ENCODE measurements around the gene ATXN1. TPM values are rescaled to one million over a fixed set of nuclear protein-coding genes. Genes with fewer than 3 reads are reported as not detected.
A peak's percentile ranks its signal among the peaks of the same experiment; 100 is the strongest.

The ATXN1 gene
- total RNA-seq, 1 donor from 2014 or later = 6.1 TPM

DNA sequence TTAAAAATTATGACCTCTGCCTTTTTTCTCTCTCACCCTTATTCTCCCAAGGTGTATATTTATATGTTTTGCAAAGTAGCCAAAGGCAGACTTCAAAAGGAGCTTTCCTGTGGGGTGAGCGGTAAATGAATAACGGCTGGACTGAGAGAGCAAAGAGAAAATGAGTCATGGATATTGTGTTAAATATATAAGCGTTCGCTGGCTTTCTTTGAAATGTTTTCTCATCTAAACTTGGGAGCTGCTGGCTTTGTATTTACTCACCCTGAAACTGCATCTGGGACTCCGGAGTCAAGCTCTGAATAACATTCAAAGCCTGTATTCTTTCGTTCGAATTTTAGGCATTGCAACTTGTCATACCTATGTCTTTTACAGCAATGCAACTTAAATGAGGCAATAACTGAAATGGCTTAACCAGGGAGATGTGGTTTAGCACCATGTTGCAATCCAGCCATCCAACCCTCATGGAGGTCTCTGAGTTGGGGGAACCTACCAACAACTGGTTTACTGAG is 32.0 kb downstream of the ATXN1 start:
- no peak overlapping the region for H3K4me3 ChIP-seq (ENCODE audit: low read depth, low read length)
- TF ChIP-seq, protein P1, sequence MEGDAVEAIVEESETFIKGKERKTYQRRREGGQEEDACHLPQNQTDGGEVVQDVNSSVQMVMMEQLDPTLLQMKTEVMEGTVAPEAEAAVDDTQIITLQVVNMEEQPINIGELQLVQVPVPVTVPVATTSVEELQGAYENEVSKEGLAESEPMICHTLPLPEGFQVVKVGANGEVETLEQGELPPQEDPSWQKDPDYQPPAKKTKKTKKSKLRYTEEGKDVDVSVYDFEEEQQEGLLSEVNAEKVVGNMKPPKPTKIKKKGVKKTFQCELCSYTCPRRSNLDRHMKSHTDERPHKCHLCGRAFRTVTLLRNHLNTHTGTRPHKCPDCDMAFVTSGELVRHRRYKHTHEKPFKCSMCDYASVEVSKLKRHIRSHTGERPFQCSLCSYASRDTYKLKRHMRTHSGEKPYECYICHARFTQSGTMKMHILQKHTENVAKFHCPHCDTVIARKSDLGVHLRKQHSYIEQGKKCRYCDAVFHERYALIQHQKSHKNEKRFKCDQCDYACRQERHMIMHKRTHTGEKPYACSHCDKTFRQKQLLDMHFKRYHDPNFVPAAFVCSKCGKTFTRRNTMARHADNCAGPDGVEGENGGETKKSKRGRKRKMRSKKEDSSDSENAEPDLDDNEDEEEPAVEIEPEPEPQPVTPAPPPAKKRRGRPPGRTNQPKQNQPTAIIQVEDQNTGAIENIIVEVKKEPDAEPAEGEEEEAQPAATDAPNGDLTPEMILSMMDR (conservative IDR thresholded peaks at IDR 0.05; ENCODE audit: low read depth, low read length) = no peak
- DNase-seq (ENCODE audit: low read depth) = no peak

DNA sequence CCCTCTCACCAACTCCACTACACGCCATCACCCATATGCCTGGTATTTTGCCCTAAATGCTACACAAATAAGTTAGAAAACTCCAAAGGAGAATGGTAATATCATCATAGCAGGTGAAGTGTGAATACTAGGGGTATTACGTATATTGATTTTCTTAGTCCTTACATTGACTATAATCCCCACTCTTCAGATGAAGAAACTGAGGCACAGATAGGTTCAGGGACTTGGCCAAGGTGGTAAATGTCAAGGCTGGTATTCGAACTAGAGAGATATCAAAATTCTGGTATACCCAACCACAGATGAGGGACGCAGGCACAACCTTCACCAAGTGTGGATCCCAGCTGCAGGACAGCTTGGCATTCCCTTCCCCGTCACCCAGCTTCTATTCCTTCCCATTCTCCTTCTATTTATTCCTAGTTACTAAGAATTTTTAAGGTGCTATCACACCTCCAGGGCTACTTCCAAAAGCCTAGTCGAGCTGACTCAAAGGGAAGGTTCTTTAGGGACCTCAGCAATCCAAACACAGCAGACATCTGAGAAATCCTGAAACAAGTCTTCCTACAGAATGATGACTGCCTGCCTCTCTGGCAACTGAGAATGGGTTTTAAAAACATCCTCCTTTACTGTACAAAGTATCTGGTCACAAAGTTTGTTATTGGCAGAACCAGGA is 32.6 kb downstream of the ATXN1 start:
- TF ChIP-seq, protein P1 (conservative IDR thresholded peaks at IDR 0.05; ENCODE audit: low read depth, low read length) = no peak
- DNase-seq (ENCODE audit: low read depth) = no peak
- no peak overlapping the region for H3K4me3 ChIP-seq (ENCODE audit: low read depth, low read length)

DNA sequence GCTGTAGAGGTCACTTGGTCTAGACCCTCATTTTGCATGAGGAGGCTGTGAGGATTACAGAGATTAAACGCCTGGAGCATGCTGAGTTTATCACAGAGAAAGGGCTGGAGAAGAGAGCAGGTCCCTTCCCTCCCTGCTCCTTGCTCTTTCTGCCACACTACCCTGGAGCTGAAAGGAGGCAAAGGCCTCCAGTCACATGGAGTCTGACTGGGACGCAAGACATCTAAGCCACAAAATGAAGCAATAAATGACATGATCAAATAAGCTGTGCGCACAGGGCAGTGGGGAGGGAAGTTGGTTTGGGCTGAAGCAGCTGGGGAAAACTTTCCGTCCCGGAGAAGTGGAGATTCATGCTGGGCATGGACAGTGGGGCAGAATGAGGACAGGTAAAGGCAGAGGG is 33.3 kb downstream of the ATXN1 start:
- TF ChIP-seq, protein P1 (conservative IDR thresholded peaks at IDR 0.05; ENCODE audit: low read depth, low read length) = no peak
- no peak for DNase-seq (ENCODE audit: low read depth)
- H3K4me3 ChIP-seq (ENCODE audit: low read depth, low read length) = no peak overlapping the region

DNA sequence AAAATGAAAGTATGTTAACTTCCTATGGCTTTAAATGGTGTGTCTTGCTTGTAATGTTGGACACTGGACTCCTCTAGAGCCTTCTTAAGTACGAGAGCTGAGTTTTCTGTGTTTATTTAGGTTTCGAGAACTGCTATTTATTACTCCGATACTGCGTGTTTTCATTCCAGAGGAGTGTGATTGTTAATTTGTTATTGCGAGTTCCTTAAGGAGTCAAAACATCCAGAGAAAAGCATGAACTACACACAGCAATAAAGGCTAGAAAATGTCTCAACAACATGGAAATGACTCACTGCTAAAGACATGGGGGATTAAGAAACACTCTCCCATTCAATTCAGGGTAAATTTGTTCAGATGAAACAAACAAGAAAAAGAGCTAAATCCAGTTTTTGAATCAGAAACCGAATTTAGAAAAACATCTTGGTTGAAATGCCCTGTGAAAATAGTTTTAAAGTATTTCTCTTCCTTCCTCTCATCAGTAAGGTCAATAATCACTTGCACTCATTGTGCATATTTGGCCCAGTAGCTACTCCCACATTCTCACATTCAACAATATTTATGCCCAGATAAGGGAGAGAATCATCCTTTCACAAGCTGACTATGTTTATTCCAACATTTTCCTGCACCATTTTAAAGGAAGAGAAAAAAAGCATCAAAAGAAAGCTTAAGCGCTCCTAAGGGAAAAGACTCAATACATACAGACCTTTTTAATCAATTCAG is 36.0 kb downstream of the ATXN1 start:
- DNase-seq (ENCODE audit: low read depth) = peak; percentile 73
- TF ChIP-seq, protein P1 (conservative IDR thresholded peaks at IDR 0.05; ENCODE audit: low read depth, low read length) = no peak
- H3K4me3 ChIP-seq (ENCODE audit: low read depth, low read length) = no peak overlapping the region

DNA sequence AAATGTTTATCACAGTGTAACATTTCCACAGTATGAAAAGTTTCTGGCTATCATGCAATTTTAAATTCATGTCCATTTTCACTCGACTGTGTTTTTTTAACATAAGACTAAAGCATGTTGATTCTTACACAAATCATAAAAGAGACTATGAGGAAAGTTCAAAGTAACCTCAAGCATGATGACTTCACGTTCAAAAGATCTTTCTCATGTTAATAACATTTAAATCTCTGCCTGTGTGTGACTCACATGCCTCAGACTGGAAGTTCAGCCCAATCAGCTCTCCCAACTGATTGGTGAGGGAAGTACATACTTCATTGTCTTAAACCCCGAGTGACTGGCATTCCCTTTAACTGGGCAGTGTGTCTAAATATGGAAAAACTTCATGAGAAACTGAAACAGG is 37.4 kb downstream of the ATXN1 start:
- DNase-seq (ENCODE audit: low read depth) = peak; percentile 87
- TF ChIP-seq, protein P1 (conservative IDR thresholded peaks at IDR 0.05; ENCODE audit: low read depth, low read length) = no peak
- H3K4me3 ChIP-seq (ENCODE audit: low read depth, low read length) = no peak overlapping the region

DNA sequence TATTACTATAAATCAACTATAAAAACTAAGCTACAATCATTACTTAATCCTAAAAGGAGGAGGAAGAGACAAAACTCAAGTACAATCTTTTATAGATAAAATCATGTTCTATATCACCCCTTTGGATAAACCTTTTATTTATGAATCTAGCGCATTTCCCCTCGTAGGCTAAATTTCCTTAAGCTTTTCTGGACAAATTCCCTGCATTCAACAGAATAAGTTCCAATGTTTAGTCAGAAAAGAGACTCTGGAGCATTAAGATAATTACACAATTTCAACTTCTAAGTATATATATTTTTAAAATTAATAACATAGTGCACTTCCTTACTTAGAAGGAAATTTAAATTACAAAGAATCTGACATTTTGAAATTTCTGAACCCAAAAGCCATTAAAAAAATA is 37.9 kb downstream of the ATXN1 start:
- TF ChIP-seq, protein P1 (conservative IDR thresholded peaks at IDR 0.05; ENCODE audit: low read depth, low read length) = no peak
- no peak for DNase-seq (ENCODE audit: low read depth)
- no peak overlapping the region for H3K4me3 ChIP-seq (ENCODE audit: low read depth, low read length)

All from epithelial cell of proximal tubule (primary cell).